WERI-Rb-1 (cell line): ENCODE data around the gene NR4A1.

Source experiments
- DNase-seq: peaks from one replicate; pipeline ENCODE4 v3.0.0-alpha.2; 2020
- H3K27ac ChIP-seq: fragments of 250-450 bp; sonication (Bioruptor Pico); 2 replicates; pipeline ENCODE4 v1.5.1; 2020; ENCODE audit warnings: mild to moderate bottlenecking, moderate library complexity
- H3K27me3 ChIP-seq: fragments of 250-450 bp; sonication (Bioruptor Pico); 2 replicates; pipeline ENCODE4 v1.5.1; 2021; ENCODE audit warnings: mild to moderate bottlenecking, low read depth, moderate library complexity; ENCODE audit not compliant: insufficient read depth, severe bottlenecking
- H3K36me3 ChIP-seq: fragments of 250-450 bp; sonication (Bioruptor Pico); 2 replicates; pipeline ENCODE4 v1.5.1; 2020; ENCODE audit warnings: mild to moderate bottlenecking, moderate library complexity
- H3K4me3 ChIP-seq: 2 replicates; pipeline ENCODE4 v1.5.1; 2011; ENCODE audit warnings: low read depth, mild to moderate bottlenecking, control low read depth, low read length
- H3K9me3 ChIP-seq: fragments of 250-450 bp; sonication (Bioruptor Pico); 2 replicates; pipeline ENCODE4 v1.5.1; 2021; ENCODE audit warnings: mild to moderate bottlenecking, moderate library complexity; ENCODE audit not compliant: severe bottlenecking
- CTCF ChIP-seq: IDR thresholded peaks from 2 replicates; pipeline ENCODE4 v1.5.1; 2011; ENCODE audit warnings: low read depth, mild to moderate bottlenecking, control low read depth, inconsistent platforms, low read length

The NR4A1 gene

GRCh38 chr12:52085682-52086180 lies 34.5 kb downstream of the NR4A1 start:
- H3K27ac ChIP-seq: no peak overlapping the region
- TF ChIP-seq CTCF: no peak

DNA sequence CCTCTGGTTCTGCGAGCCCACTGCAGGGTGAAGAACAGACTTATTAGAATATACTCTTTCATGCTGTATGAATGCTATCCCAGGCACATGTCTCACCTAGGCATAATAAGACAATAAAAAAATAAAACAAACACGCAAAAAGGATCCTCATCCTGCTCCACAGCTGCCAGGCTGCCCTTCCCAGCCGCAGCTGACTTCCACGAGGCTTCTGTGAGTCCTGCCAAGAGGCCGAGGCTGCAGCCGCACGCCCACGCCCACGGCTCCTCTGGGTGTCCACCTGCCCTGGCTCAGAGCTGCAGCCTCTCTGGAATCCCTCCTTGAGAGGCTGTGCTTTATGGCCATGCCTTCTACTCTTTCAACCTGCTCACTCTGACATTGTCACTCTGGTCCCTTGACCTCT lies 35.1 kb downstream of the NR4A1 start:
- Histone ChIP-seq H3K27ac (no peak overlapping the region), H3K9me3 (no peaks in the 10 kb centered on the region), H3K4me3 (no peak overlapping the region), H3K27me3 (peaks cover 61% of the 10 kb centered on the region), H3K36me3 (no peaks in the 10 kb centered on the region)
- no peak for DNase-seq
- TF ChIP-seq CTCF: no peak

More at GRCh38 chr12:52085682-52086180, 34.5 kb downstream of the NR4A1 start:
- H3K27me3 ChIP-seq: peaks cover 55% of the 10 kb centered on the region
- no peaks in the 10 kb centered on the region for H3K9me3 ChIP-seq
- no peaks in the 10 kb centered on the region for H3K36me3 ChIP-seq
- H3K4me3 ChIP-seq: no peak overlapping the region
- no peak for DNase-seq

DNA sequence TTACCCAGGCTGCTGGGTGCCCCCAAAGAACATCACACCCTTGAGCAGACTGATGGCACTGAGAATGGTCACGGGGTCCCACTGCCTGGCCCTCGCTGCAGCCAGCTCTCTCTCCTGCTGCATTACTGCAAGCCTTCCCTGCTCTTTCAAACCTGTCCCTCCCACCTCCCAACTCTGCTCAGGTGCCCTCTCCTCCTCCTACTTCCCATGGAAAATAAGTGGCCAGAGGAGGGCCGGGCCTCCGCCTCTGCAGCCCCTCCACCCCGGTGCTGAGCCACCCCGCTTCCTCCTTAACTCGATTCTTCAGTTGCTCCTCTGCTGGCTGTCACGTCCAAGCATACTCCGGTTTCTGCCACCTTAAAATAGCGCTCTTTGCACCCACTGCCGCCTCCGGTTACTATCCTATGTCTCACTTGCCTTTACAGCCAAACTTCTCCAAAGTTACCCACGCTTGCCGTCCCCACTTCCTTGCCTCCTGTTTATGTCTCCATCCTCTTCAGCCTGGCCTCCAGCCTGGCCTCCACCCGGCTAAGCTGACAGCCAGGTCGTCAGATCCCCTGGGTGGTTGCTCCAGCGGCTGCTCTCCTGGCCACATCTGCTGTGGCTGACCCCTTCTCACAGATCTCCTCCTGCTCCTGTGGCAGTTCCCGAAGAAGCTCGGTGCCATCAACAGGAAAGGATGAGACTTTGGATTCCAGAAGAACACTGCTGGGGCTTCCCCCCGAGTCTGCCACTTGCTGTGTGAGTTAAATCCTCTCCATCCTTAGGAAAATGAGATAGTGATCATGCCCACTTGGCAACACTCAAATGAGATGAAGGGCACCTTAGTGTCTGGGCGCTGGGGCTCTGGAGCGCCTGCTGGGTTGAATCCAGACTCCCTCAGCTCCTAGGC lies 35.9 kb downstream of the NR4A1 start:
- Histone ChIP-seq H3K36me3 (no peaks in the 10 kb centered on the region), H3K27ac (no peak overlapping the region), H3K4me3 (no peak overlapping the region), H3K9me3 (no peaks in the 10 kb centered on the region), H3K27me3 (peaks cover 69% of the 10 kb centered on the region)
- no peak for TF ChIP-seq CTCF
- no peak for DNase-seq

GRCh38 chr12:52087961-52088820 lies 36.9 kb downstream of the NR4A1 start:
- TF ChIP-seq CTCF: no peak
- H3K4me3 ChIP-seq: no peak overlapping the region
- H3K9me3 ChIP-seq: no peaks in the 10 kb centered on the region
- DNase-seq: peak; percentile 21
- H3K27me3 ChIP-seq: peaks cover 78% of the 10 kb centered on the region
- H3K36me3 ChIP-seq: no peaks in the 10 kb centered on the region
- H3K27ac ChIP-seq: no peak overlapping the region

DNA sequence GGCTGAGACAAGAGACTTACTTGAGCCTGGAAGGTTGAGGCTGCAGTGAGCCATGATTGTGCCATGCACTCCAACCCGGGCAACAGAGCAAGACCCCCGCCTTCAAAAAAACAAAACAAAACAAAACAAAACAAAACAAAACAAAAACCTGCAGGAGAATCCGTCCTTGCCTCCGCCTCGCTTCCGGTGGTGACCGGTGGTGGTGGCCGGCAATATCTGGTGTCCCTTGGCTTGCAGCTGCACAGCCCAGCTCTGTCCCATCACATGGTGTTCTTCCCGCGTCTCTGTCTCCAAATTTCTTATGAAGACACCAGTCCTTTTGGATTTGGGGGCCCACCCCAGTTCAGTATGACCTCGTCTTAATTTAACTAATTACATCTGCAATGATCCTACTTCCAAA lies 38.2 kb downstream of the NR4A1 start:
- no peaks in the 10 kb centered on the region for H3K36me3 ChIP-seq
- H3K27me3 ChIP-seq: peaks cover 84% of the 10 kb centered on the region
- H3K4me3 ChIP-seq: no peak overlapping the region
- no peak for TF ChIP-seq CTCF
- H3K27ac ChIP-seq: no peak overlapping the region
- DNase-seq: no peak
- no peaks in the 10 kb centered on the region for H3K9me3 ChIP-seq
